ENCODE results near the gene PRMT9.
A peak's percentile ranks its signal among the peaks of the same experiment; 100 is the strongest.

The PRMT9 gene

DNA sequence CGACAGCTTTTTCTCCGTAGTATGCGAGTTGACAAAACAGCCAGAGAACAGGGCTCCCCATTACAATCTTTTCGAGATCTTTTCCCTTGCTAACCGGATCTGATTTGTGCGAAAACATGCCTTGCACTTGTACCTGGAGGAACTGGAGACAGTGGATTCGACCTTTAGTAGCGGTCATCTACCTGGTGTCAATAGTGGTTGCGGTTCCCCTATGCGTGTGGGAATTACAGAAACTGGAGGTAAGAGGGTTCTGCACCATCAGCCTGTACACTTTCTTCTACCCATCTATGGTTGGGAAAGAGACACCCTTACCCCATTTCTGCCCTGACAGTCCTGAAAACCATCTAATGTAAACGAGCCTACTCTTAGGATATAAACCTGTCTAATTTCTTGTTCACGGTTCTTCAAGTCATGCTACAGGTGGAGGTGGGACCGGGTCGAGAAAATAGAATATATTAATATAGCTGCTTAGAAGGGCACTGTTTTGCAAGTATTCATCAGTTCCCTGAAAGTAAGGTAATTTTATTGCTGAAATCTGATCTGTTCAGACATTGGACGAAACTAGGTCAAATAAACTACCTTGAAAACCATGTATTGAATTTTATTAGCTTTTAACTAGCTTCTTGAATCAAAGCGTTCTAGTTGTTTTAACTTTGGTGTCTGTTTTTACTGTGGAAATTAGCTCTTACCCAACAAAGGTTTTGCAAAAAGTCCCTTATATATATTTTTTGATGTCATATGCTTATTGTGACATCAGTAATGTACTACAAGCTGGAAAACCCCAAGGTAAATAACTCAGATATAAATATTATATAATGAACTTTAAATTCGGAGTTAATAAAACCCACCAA is 65.9 kb downstream of the PRMT9 start:
- no peak for DNase-seq (ENCODE audit: low read depth)

DNA sequence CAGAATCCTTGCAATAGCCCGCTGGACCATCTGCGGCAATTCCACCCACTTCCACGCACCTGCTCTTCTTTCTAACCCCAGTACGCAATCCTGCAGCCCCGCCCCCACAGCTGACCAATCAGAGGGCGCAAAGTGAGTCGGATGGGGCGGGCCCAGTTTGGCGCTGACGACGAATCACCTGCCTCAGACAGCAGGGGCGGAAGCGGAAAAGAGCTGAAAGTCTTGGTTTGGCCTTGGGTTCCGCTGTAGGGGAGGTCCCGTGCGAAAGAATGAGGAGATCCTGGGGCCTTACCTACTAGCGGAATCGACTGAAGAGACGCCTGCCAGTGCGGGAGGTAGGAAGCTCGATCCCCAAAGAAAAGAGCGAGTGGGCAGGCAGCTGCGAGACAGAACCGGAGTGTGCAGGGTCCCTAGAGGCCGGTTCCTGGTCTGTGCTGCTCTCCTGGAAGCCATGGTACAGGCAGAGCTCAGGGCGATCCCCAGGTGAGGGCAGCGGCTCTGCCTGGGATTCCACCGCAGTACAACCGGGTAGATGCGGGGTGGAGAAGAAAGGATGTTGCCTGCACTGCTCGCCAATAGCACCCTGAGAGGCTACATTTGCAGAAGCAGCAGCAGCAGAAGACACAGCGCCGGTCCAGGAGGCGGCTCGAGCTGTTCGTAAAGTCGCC is 66.7 kb downstream of the PRMT9 start, which contains the start of gene TMEM184C:
TSS of gene TMEM184C (plus strand) at position 225 of the 668 bp plus-strand sequence. CDS start 560 bp downstream, outside the sequence.
- peak; percentile 65 for DNase-seq (ENCODE audit: low read depth)

DNA sequence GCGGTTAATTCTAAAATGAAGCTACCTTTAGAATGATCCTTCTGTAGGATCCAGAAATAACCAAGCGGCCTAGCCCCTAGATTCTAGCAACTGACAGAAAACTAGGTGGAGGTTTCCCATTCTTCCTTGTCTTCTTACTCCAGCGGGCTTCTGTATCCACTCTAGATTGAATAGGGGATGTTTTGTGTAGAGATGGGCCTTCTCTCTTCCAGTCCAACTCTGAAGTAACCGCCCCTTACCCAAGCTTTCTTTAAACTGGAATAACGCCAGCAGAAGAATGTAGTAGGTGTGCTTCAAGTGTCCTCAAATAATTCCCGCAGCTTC is 67.2 kb downstream of the PRMT9 start:
- no peak for DNase-seq (ENCODE audit: low read depth)

DNA sequence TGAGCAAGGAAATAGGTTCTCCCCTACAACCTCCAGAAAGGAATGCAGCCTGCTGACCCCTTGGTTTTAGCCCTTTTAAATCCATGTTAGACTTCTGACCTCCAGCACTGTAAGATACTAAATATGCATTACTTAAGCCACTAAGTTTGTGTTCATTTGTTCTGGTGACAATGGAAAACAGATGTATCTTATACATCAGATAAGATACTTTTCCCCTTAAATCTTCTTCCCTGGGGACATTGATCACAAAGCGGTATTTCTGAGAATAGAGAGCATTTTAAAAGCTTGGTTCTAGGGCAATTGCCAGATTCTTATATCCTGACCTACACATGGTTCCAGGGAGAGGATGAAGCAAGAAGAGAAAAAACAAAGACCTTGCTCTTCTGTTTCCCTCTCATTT is 73.3 kb downstream of the PRMT9 start:
- DNase-seq (ENCODE audit: low read depth), result no peak

DNA sequence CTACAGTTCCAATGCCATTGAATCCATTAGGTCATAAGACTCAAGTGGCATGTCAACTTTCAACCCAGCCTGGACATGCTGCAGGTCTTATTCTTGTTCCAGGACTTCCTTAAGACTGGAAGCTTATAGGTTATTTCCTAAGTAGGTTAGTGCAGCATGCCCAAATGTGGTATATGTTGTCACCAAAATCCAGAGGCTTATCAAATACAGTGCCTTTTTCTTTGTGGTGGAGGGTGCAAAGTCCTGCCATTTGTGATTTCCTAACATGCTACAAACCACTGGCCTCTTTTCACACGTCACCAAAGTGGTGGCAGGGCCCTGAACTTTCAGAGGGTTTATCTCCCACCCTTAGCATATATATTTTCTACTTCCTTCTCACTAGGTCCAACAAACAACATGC is 76.5 kb downstream of the PRMT9 start:
- no peak for DNase-seq (ENCODE audit: low read depth)

DNA sequence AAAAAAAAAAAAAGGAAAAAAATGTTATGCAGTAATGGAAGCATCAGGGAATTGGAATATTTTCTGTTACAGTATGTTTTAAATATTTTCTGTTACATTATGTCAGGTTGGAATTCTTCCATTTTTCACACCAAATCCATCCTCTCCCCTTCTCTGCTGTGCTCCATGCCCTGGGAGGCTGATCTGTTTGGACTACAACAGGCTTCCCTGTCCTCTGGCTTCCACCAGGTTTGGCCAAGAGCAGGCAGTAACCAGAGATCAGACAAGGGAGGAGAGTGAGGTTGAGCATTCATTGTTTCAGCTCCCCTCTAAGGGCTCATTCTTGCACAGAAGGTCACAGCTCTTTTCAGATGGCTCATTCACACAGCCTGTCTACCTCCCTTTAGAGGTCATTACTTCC is 78.5 kb downstream of the PRMT9 start:
- DNase-seq (ENCODE audit: low read depth), result no peak

DNA sequence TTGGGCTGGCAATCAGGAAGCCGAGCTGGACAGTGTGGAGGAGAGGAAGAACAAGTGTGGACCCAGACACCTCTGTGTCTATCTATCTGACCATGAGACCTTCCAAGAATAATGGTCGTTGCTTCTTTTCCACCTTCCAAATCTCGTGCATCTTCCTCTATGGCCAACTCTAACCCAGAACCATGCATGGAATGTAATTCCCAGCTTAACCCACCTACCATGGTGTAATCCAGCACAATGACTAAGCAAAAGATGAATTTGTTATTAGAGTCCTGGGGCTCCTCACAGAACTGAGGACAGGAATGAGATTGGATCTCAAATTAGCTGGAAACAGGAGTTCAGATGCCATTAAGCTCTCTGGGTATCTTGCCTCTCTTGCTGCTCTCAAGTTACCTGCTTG is 84.2 kb downstream of the PRMT9 start:
- DNase-seq (ENCODE audit: low read depth), result no peak

DNA sequence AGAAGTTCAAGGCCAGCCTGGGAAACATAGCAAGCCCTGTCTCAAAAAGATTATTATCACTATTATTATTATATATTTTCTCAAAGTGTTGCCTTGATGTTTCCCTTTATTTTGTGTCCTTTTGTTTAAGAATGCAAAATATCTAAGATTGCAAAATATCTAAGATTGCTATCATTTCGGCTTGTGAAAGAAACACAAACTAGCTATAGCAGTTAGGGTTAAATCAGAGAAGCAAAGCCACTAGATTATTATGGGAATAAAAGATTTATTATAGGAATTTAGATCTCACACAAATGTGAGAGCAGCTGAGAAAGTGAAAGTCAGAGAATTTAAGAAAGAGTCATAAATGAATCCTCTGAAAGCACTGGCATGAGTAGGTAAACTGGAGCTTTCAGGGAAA is 84.8 kb downstream of the PRMT9 start:
- DNase-seq (ENCODE audit: low read depth), result no peak

DNA sequence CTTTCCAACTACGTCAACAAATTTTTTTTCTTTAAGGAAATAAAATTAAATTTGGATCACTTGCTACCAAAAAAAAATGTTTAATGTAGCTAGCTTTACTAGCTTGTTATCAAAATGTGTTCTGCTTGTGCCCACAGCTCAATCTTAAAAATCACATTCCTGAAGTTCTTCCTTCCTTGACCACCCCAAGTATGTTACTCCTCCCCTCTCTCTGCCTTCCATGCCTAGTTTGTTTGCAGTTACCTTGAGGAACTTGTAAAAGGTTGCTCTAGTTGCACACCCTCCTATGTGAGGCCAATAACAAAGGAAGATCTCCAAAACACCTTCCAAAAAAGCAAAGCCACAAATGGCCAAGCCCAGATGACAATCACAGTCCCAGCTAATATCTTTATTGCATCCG is 86.4 kb downstream of the PRMT9 start:
- no peak for DNase-seq (ENCODE audit: low read depth)

DNA sequence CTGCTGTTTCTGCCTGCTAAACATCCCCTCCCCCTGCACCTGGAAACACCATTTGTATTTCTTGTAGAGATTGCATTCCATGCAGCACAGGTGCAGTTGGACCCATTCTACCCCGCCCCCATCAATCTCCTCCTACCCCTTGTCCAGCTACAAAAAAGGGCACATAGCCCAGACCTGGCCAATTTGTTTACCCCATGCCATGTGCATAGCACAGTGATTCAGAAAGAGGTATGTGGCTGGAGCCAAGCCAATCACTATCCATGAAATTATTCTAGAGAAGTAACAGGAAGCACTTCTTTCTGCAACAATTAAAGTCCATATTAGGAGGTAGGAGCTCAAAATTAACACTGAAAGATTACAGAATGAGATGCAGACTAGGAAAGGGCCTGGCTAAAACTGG is 87.0 kb downstream of the PRMT9 start:
- peak; percentile 68 for DNase-seq (ENCODE audit: low read depth)

DNA sequence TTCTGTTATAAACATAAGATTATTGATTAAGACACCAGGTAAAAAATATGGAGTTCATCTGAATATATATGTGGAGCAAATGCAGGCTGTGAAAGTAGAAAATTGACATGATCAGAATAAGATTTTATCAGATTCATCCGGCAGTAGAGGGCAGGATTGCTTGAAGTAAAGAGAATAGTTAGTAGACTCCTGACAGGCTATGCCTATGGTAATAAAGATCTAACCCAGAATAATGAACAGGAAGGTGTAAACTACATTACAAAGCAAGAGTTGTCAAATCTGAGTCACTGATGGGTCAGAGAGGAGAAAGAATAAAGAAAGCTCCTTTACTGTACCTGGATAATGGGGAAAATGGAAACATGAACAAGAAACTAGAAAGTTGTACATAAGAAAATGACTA is 87.6 kb downstream of the PRMT9 start:
- no peak for DNase-seq (ENCODE audit: low read depth)

DNA sequence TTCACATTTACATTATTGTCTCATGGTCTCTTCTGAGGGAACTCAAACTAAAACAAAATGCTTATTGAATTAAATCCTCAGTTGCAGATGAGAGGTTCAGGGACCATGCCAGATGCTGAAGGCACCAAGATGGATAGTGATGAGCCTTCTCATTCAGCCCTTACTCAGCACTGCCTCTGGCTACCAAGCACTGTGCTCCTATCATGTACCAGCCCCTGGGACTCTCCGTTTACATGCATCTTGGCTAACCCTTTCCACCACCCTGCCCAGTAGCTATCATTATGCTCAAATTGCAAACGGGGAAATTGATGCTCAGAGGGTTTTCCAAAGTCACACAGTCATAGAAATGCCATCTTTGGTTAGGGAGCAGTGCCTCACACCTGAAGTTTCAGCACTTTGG is 89.4 kb downstream of the PRMT9 start:
- DNase-seq (ENCODE audit: low read depth), result no peak

DNA sequence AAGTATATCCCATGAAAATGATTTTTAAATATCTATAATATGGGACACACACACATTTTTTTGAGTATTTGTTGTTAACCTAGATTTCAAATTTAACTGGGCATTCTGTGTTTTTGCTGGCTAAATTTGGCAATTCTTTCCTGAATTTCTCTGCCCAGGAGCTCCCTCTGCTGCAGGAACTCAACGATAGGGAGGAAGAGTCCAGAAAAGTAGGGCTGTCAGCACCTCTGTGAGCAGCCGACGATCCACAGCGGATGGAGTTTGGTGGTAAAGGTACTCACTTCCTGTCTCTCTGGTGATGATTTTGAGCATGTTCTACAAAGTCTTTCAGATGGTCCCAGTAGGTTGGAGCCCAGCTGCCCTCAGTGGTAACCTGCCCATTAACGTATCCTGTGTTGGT is 89.9 kb downstream of the PRMT9 start:
- DNase-seq (ENCODE audit: low read depth), result no peak

DNA sequence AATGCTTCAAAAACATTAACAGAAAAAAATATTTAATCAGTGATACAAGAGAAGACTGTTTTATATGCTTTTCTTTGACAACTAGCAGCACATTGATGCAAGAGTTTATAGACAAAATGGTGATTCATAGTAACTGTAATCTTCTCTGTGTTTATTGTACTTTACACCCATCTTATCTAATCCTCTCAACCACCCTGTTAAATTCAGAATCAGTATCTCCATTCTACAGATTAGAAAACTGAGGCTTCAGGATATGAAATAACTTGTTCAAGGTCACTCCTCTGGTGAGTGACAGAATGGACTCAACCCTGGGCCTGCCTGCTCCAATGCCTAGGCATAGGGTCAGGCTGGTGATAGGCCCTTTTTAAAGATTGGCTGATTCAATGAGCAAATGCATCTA is 92.9 kb downstream of the PRMT9 start:
- no peak for DNase-seq (ENCODE audit: low read depth)

DNA sequence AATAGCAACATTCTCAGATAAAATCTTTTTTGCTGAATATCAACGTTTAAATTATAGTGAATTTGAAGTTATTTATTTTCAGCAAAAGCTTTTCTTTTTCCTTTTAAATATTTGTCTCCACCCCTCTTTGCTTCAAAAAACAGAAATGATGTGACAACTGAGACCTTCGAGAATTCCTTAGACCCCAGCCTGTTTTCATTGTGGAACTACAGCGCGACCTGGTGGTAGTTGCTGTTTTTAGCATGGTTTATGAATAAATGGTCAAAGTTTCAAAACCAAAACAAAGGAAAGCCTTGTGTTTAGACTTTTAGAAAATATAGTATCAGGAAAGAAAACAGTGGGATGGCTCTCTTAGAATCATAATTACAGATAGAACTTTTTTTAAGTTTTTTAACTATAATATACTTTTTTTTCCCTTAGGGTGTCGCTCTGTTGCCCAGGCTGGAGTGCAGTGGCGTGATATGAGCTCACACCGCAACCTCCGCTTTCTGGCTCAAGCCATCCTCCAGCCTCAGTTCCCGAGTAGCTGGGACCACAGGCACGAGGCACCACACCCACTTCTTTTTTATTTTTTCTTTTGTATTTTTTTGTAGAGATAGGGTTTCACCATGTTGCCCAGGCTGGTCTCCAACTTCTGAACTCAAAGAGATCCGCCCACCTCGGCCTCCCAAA is 93.6 kb downstream of the PRMT9 start:
- no peak for DNase-seq (ENCODE audit: low read depth)

DNA sequence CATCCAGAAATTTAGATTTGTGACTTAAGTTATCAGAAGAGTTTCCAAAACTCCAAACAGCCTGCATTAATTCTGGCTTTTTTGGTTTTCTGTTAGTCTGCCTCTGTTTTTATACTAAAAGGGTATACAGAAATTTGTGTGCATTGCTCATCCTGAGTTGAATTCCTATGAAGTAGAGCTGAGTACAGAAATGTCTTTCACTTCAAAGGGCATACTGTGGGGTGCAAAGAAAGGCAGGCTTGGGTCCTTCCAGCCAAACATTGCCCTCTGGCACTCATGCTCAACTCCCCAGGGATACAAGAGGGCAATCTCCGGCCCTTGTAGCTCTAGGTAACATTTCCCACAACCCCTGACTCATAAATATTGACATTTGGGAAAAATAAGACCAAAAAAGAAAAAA is 94.4 kb downstream of the PRMT9 start:
- no peak for DNase-seq (ENCODE audit: low read depth)
